HG02884 (cell line): ENCODE measurements around the gene NEURL1.

Source experiments
- ATAC-seq: cut with Tn5 transposase; IDR thresholded peaks from one replicate; pipeline ENCODE4 v1.9.1; 2021; ENCODE audit warnings: mild to moderate bottlenecking, moderate library complexity; ENCODE audit not compliant: unreplicated experiment

NEURL1 gene

DNA sequence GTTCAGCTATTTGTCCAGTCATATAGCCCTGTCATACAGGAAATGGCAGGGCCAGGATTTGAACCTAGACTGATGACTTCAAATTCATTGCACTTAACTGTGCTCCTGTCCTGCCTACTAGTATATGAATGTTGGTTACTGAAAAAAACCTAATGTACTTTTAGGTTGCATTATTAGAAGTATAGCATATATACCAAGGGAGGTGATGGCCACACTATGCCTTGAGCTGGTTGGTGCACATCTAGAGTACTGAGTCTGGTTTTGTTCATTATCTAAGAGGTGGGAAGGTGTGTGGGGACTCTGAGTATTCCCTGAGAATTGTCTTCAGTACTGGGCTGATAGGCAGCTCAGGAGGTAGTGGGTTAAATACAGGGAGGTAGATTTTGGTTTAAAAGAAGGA, 88.0 kb downstream of the NEURL1 start:
- ATAC-seq, result no peak

DNA sequence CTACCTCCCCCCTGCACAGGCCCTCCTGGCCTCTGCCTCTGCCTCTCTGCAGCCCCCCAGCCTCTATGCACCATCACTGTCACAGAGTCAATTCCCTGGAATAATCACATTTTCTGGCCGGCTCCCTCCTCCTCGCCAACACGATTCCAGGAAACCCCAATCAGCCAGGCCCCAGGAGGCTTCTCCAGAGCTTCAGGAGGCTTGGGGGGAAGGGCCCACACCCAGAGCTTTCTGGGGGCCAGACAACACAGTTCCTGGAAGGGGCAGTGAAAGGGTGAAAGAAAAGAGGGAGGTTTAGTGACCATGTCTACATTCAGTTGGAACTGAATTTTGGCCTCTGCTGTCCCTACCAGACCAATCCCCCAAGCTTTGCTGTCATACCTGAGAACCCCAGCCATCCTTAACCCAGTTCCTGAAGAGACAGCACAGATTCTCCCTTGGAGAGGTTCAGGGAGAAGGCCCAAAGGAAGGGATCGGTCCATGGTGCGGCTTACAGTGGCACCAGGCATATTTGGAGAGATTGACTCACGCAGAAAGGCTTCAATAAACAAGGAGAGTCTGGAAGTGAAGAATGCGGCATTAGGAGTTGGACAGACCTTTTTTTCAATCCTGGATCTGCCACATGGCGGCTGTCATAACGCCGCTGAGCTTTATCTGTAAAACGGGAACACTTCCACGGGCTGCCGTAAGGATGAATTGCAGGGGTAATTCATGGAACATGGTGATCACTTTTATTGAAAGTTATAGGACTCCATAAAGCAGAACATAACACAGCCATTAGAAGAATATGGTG, 89.0 kb downstream of the NEURL1 start:
- no peak for ATAC-seq

GRCh38 chr10:103583871-103584215, 90.3 kb downstream of the NEURL1 start:
- no peak for ATAC-seq

DNA sequence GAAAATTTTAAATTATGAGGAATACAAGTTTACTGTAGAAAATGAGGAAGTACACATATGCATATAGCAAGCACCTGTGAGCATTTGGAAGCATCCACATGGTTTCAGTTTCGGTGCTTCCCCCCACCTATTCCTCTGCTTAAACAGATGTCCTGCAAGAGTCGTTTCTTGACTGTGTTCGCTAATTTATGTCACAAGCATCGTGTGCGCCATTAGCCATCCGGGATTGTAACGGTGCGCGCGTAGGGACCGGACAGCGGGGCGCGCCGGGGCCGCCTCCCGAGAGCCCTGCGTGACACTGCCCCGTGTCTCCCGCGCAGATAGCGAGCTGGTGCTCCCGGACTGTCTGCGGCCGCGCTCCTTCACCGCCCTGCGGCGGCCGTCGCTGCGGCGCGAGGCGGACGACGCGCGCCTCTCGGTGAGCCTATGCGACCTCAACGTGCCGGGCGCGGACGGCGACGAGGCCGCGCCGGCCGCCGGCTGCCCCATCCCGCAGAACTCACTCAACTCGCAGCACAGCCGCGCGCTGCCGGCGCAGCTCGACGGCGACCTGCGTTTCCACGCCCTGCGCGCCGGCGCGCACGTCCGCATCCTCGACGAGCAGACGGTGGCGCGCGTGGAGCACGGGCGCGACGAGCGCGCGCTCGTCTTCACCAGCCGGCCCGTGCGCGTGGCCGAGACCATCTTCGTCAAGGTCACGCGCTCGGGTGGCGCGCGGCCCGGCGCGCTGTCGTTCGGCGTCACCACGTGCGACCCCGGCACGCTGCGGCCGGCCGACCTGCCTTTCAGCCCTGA, 90.9 kb downstream of the NEURL1 start:
- no peak for ATAC-seq

GRCh38 chr10:103585011-103585405, 91.5 kb downstream of the NEURL1 start:
- no peak for ATAC-seq

DNA sequence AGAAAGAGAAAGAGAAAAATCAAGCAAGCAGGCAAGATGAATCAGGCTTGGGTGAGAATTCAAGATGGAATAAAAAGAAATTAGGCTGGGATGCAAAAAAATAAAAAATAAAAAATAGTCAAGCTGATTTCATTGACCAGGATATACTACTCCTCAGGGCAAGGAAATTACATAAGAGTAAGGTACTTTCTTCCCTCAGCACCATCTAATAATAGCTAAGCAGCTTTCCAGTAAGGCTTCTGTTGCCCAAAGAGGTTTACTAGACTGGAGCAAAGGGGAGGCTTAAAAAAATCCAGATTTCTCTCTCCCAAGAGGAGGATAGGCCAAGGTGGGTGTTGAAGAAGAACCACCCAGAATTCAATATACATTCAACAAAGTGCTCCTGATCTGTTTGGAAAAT, 93.6 kb downstream of the NEURL1 start:
- no peak for ATAC-seq

GRCh38 chr10:103589074-103589630, 95.6 kb downstream of the NEURL1 start:
- no peak for ATAC-seq

GRCh38 chr10:103590060-103590459, 96.6 kb downstream of the NEURL1 start:
- no peak for ATAC-seq

DNA sequence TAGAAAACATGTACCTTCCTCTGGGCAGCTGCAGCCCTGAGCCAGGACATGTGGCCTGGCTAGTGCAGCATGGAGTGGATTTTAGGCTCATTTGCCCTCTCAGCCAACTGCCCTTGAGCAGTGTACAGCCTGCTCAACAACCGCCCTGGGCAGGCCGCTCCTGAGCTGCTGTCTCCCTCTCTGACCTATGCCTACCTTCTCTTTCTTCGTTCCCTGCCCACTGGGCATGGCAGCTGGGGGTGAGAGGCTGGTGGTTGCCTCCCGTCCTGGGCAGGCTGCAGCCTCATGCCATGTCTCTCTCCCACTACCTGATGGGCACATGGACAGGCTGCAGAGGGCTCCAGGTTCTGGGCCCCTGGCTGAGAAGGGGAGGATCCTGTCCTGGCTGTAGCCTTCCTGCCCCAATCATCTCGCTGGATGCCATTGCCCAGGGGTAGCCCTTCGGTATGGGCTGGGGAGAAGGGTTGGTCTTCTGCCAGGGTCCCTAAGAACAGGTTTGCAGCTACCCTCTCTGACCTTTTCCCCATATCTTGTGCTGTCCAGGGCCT, 97.3 kb downstream of the NEURL1 start:
- no peak for ATAC-seq

GRCh38 chr10:103592186-103593021, 98.9 kb downstream of the NEURL1 start:
- peak; percentile 74 for ATAC-seq

DNA sequence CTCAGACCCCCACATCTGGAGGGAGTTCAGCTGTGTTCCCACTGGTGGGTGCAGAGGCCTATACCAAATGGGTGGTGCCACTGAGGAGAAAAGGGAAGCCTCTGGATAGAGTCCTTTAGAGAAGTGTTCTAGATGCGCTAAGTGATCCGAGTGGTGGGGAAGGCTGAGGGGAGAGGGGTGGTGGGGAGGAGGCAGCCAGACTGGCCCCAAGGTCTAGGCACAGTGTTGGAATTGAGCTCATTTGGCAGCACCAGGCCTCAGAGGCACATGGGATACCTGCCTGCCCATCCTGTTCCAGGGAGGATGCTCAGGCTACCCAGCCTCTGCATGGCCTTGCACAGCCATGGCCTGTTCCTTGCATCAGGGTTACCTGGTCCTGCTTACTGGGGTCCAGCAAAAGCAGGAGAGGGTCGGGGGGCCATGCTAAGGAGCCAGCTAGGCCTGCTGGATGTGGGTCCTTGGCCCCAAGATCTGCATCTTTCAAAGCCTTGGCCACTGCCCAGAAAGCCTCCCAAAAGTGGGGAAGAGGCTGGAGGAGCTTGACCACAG, 99.6 kb downstream of the NEURL1 start:
- ATAC-seq, result no peak

GRCh38 chr10:103595933-103596726, 102.6 kb downstream of the NEURL1 start:
- ATAC-seq, result no peak

DNA sequence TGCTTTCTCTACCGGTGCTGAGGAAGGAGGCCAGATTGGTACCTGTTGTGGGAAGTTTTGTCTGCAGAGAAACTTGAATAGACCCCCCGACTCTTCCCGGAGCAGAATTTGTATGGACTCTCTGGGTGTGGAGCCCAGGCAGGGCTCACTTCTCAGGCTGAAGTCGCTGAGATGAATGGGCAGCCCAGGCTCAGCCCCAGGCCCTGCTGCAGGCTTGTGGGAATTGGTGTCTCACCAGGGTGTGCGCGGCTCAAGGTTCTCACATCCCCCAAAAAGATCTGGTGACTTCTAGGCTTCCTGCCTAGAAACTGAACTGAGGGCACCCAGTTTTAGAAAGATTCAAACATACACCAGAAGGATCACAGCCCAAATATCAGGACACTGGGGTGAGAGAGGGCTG, 103.5 kb downstream of the NEURL1 start:
- ATAC-seq, result no peak

DNA sequence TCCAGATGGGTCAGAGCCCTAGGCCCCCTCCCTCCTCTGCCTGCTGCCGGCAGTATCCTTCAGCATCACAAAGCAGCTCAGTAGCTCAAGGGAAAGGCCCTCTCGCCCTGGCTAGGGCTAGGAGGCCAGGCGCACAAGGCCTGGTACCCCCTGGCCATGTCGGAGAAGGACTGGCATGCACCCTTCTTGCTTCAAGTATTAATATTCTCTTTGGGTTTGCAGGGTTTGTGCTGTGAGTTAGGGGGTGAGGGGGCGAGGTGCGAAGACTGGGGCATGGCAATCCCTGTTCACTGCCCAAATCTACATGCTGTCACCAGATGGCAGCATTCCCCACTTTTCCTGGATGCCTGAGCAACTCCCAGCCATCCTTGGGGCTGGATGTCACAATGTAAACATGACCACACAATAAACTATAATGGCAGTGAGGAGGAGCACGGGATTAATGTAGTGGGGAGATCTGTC, 105.2 kb downstream of the NEURL1 start:
- no peak for ATAC-seq

GRCh38 chr10:103599211-103599610, 105.7 kb downstream of the NEURL1 start:
- no peak for ATAC-seq

DNA sequence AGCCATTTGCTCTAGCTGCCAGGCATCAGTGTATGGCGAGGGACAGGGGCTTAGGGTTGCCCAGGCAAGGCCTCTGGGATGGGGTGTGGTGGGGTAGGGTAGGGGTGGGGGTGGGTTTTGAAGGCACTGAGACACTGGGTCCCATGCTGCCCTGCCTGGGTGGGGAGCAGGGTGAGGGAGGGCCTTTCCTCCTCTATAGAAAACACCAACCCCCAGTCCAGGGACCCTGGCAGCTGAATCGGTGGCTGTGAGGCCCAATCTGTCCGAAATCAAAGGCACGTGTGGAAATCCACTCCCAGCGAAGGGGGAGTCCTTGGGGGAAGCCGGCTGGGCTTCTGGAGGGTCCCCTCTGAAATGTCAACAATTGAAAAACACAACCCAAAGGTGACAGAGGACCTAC, 106.4 kb downstream of the NEURL1 start:
- ATAC-seq, result no peak

DNA sequence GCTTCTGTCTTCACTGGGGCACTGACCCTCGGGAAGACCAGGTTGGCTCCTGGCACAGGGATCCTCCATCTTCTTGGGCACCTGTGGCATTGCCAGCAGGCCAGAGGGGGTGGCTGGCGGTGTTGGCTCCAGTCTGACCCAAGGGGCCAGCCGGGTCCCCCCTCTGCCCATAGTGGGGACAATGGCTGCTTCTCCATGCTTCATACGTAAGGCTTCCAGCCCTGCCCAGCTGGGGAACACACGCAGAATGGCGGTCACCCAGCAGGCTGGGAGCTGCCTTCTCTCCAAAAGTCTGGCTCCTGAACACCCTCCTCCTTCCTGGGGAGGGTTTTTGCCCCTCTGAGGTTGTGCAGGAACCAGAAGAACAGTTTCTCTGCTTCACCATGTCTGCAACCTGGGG, 106.8 kb downstream of the NEURL1 start:
- no peak for ATAC-seq

DNA sequence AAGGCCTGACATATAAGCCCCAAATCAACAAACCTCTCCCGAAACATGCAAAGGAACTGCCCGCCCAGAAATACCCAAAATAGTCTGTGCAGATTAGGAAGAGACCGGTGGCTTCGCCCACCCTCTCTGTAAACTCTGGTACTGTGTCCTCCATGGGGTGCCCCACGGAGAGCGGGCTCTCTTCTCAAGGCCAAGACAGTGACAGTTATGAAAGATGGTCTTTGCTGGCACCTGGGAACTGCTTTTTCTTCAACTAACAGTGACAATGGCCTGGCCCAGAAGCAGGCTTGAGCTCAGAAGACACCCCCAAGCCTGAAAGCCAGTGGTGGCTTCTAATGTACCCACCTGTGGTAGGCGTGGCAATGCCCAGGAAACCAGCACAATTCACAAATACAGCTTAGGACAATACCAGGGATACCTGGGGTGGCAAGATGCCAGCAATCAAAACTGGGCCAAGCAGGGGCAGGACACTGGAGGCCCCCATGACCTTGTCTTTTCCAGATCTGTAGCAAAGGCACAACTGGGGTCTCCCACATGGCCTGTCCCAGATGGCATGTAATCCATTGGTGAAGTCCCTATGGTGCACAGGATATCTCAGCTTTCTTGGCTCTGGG, 107.6 kb downstream of the NEURL1 start:
- ATAC-seq, result no peak
